Tibial nerve (tissue), 4 donors: ENCODE data around the gene ANXA10. TPM values are rescaled to one million over a fixed set of nuclear protein-coding genes. Genes with fewer than 3 reads are reported as not detected.
A peak's percentile ranks its signal among the peaks of the same experiment; 100 is the strongest.

Experiments
- DNase-seq, 2 donors: peaks; one replicate each; pipeline ENCODE4 v3.0.0-alpha.2; 2019; ENCODE audit warnings: low spot score in 2 of 2
- H3K27ac ChIP-seq, 4 donors: fragments of 200-600 bp; sonication (generic) in 3 of 4; one replicate each; pipeline ENCODE4 v1.5.1; 2017 to 2019; ENCODE audit warnings: mild to moderate bottlenecking in 1 of 4
- H3K27me3 ChIP-seq, 2 donors: fragments of 200-600 bp; sonication (generic) in 1 of 2; one replicate each; pipeline versions ENCODE4 v1.5.1 to v1.6.0; 2017 to 2019
- H3K36me3 ChIP-seq, 3 donors: fragments of 200-600 bp; sonication (generic); one replicate each; pipeline ENCODE4 v1.5.1; 2018 to 2019
- H3K4me1 ChIP-seq, 4 donors: fragments of 200-600 bp; sonication (generic) in 3 of 4; one replicate each; pipeline ENCODE4 v1.5.1; 2017 to 2019
- H3K4me3 ChIP-seq, 4 donors: fragments of 200-600 bp; sonication (generic) in 3 of 4; one replicate each; pipeline ENCODE4 v1.5.1; 2017 to 2019; ENCODE audit warnings: mild to moderate bottlenecking in 1 of 4, moderate library complexity in 1 of 4
- H3K9me3 ChIP-seq, 4 donors: fragments of 200-600 bp; sonication (generic) in 3 of 4; one replicate each; pipeline ENCODE4 v1.5.1; 2017 to 2019
- EP300 ChIP-seq, 2 donors: sonication (generic); formaldehyde crosslinking; IDR thresholded peaks; one replicate each; pipeline ENCODE4 v1.6.1; 2017; ENCODE audit warnings: antibody characterized with exemption in 2 of 2, mild to moderate bottlenecking in 1 of 2
- POLR2A ChIP-seq, 2 donors: fragments of 450-650 bp; IDR thresholded peaks; one replicate each; pipeline ENCODE4 v1.6.1; 2017; ENCODE audit warnings: antibody characterized with exemption in 2 of 2, mild to moderate bottlenecking in 2 of 2, moderate library complexity in 2 of 2
- WGBS, 2 donors: methylation state at CpG; one replicate each; pipeline ENCODE4 v1.1.5; 2018; 5-methylcytosine and 5-hydroxymethylcytosine counted together
- total RNA-seq, 4 donors: library from RNA; depleted of rRNA; stranded (reverse); fragments of >200 nt; gene quantifications; one replicate each; pipeline ENCODE4 v1.1.0, GENCODE V29; 2016
- TF ChIP-seq, protein P1 (sequence below), 5 experiments: fragments of 200-600 bp in 3 of 5; fragments of 450-650 bp in 2 of 5; sonication (generic) in 3 of 5; IDR thresholded peaks; one replicate each; pipeline ENCODE4 v1.5.1; 2016 to 2019; ENCODE audit warnings: antibody characterized with exemption in 5 of 5, mild to moderate bottlenecking in 3 of 5, moderate library complexity in 2 of 5

ANXA10 gene
- total RNA-seq, 4 donors from 2014 or later, result not detected

DNA sequence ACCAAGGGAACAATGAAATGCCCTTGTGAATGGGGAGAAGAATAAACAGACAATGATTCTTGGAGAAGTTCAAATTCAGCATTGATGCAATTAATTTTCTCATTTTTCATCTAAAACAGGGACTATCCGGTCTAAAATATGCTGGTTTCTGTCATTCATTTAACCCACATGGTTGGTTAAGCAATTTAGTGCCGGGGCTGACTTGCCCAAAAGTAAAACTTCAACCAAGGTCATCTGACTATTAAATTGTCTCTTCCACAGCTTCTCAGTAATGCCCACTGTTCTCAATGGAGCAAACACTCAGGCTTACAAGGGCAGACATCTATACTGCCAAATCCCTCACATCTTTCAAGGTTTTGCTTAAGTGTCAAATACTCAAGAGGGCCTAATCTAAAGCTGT lies 51.3 kb downstream of the ANXA10 start:
- H3K27ac ChIP-seq, result no peak overlapping the region
- TF ChIP-seq, protein P1, sequence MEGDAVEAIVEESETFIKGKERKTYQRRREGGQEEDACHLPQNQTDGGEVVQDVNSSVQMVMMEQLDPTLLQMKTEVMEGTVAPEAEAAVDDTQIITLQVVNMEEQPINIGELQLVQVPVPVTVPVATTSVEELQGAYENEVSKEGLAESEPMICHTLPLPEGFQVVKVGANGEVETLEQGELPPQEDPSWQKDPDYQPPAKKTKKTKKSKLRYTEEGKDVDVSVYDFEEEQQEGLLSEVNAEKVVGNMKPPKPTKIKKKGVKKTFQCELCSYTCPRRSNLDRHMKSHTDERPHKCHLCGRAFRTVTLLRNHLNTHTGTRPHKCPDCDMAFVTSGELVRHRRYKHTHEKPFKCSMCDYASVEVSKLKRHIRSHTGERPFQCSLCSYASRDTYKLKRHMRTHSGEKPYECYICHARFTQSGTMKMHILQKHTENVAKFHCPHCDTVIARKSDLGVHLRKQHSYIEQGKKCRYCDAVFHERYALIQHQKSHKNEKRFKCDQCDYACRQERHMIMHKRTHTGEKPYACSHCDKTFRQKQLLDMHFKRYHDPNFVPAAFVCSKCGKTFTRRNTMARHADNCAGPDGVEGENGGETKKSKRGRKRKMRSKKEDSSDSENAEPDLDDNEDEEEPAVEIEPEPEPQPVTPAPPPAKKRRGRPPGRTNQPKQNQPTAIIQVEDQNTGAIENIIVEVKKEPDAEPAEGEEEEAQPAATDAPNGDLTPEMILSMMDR (IDR thresholded peaks at IDR 0.05), result no peak
- TF ChIP-seq EP300 (IDR thresholded peaks at IDR 0.05) (no peak), POLR2A (IDR thresholded peaks at IDR 0.05) (no peak)
- H3K9me3 ChIP-seq, result no peaks in the 10 kb centered on the region
- H3K4me3 ChIP-seq, result no peak overlapping the region
- no peaks in the 10 kb centered on the region for H3K4me1 ChIP-seq
- H3K27me3 ChIP-seq, result no peaks in the 10 kb centered on the region
- no peak for DNase-seq
- no peaks in the 10 kb centered on the region for H3K36me3 ChIP-seq
- WGBS, 2 donors, result 88 to 91% methylated on average over 2 of the region's 2 CpGs

DNA sequence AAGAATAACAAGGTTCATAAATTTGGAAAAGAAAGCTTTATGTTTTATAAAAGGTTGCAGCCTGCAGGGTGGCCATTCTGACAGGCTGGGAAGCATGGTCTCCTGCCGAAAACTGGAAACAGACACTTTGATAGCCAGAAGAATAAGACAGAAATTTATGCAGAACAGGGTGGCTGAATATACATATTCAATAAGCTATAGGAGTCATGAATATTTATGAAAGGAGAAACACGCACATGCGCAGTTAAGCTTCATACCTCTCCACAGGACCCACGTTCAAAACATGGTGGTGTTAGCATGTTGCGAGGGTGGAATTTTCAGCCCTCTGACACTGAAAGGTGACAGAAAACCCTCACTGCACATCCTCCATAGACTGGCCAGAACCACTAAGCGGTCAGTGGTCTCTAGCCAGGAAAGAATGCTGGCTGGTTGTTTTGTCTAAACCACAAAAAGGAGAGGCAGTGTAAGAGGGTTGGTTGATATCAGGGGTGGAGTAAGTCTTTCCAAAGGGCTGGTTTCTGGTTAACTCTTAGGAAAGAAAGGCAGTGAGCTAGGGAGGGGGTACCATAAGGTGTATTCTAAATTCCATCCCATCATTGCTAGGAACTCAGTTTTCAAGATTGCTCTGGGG lies 58.2 kb downstream of the ANXA10 start:
- H3K27ac ChIP-seq, result no peak overlapping the region
- H3K9me3 ChIP-seq, result no peaks in the 10 kb centered on the region
- H3K27me3 ChIP-seq, result no peaks in the 10 kb centered on the region
- 75 to 83% methylated on average over 6 of the region's 6 CpGs for WGBS, 2 donors
- H3K4me3 ChIP-seq, result no peak overlapping the region
- DNase-seq, result no peak
- TF ChIP-seq, protein P1 (IDR thresholded peaks at IDR 0.05), result no peak
- no peak for TF ChIP-seq EP300 (IDR thresholded peaks at IDR 0.05)
- TF ChIP-seq POLR2A (IDR thresholded peaks at IDR 0.05), result no peak
- no peaks in the 10 kb centered on the region for H3K36me3 ChIP-seq
- peaks cover 0 to 3% (median 0%) of the 10 kb centered on the region in 4 donors for H3K4me1 ChIP-seq

DNA sequence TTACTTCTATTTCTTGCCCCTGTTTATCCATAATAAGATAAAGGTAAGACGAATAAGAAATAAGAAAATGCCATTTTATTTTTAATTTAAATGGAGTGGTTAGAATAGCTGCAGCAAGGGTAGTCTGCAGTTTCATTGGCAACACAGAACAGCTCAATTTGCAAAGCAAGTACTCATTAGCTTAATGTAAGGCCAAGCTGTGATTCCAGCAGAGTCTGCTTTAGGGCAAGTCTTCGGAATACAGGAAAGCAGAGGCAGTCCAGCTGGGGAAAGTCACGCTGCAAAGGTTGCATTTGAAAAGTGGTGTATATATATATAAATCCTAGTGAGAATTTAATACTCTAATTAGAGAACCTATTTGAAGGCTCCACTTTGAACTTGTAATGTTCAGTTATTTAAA lies 59.0 kb downstream of the ANXA10 start:
- TF ChIP-seq, protein P1 (IDR thresholded peaks at IDR 0.05), result no peak
- TF ChIP-seq POLR2A (IDR thresholded peaks at IDR 0.05), result no peak
- TF ChIP-seq EP300 (IDR thresholded peaks at IDR 0.05), result no peak
- Histone ChIP-seq H3K9me3 (no peaks in the 10 kb centered on the region), H3K27ac (no peak overlapping the region), H3K4me3 (no peak overlapping the region), H3K27me3 (no peaks in the 10 kb centered on the region), H3K4me1 (peaks cover 0 to 3% (median 0%) of the 10 kb centered on the region in 4 donors), H3K36me3 (no peaks in the 10 kb centered on the region)
- DNase-seq, result no peak
- WGBS, 2 donors, result 73 to 80% methylated on average over 3 of the region's 3 CpGs

DNA sequence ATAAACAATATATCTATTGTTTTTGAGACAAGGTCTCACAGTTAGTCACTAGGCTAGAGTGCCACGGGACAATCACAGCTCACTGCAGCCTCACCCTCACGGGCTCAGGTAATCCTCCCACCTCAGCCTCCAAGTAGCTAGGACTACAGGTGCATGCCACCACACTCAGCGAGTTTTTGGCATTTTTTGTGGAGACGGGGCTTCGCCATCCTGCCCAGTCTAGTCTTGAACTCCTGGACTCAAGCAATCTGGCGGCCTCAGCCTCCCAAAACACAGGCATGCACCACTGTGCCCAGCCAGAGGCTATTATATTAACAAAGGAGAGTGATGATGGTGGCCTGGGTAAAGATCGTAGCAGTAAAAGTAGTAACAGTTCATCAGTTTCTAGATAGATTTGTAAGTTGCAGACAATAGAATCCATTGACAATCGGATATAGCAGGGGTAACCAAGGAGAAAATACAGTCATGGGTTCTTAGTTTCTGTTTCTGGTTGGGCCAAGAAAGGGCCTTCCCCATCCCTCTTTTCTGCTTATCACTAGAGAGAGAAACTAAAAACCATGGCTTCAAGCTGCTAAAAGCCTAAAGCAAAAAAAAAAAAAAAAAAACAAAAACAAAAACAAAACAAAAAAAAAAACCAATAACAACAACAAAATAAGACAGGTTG lies 60.6 kb downstream of the ANXA10 start:
- no peak for DNase-seq
- WGBS, 2 donors, result 81 to 88% methylated on average over 8 of the region's 8 CpGs
- H3K9me3 ChIP-seq, result no peaks in the 10 kb centered on the region
- H3K27me3 ChIP-seq, result no peaks in the 10 kb centered on the region
- H3K27ac ChIP-seq, result no peak overlapping the region
- H3K4me3 ChIP-seq, result peak overlapping the region in 1 of 4 donors; percentile 38
- H3K4me1 ChIP-seq, result peaks cover 0 to 3% (median 0%) of the 10 kb centered on the region in 4 donors
- TF ChIP-seq EP300 (IDR thresholded peaks at IDR 0.05), result no peak
- no peak for TF ChIP-seq POLR2A (IDR thresholded peaks at IDR 0.05)
- TF ChIP-seq, protein P1 (IDR thresholded peaks at IDR 0.05), result no peak
- H3K36me3 ChIP-seq, result no peaks in the 10 kb centered on the region
